NCI-H1436 (cell line): ENCODE data around the gene POU2F2.

ENCODE experiments used
- DNase-seq: peaks from one replicate; lab custom pipeline; 2025; lab: John Stamatoyannopoulos, UW

The POU2F2 gene

GRCh38 chr19:42099336-42099925, 32.8 kb downstream of the POU2F2 start:
- no peak for DNase-seq

GRCh38 chr19:42098781-42099180, 33.5 kb downstream of the POU2F2 start:
- no peak for DNase-seq

GRCh38 chr19:42097461-42097860, 34.8 kb downstream of the POU2F2 start:
- no peak for DNase-seq

GRCh38 chr19:42096255-42096837, 35.9 kb downstream of the POU2F2 start:
- DNase-seq, result no peak

GRCh38 chr19:42095814-42096230, 36.4 kb downstream of the POU2F2 start:
- DNase-seq, result no peak

- no peak for DNase-seq
Observed at GRCh38 chr19:42095142-42095813, 37.0 kb downstream of the POU2F2 start.

GRCh38 chr19:42093926-42094325, 38.3 kb downstream of the POU2F2 start:
- no peak for DNase-seq

GRCh38 chr19:42093505-42093904, 38.7 kb downstream of the POU2F2 start:
- DNase-seq, result no peak

- DNase-seq, result peak; percentile 80
Observed at GRCh38 chr19:42092350-42092749, 39.9 kb downstream of the POU2F2 start.

- peak; percentile 22 for DNase-seq
Observed at GRCh38 chr19:42091742-42092141, 40.5 kb downstream of the POU2F2 start.

- no peak for DNase-seq
Observed at GRCh38 chr19:42091300-42091699, 40.9 kb downstream of the POU2F2 start.

- no peak for DNase-seq
Observed at GRCh38 chr19:42090672-42091071, 41.6 kb downstream of the POU2F2 start.

- no peak for DNase-seq
Observed at GRCh38 chr19:42089772-42090171, 42.5 kb downstream of the POU2F2 start.

GRCh38 chr19:42089191-42089750, 43.0 kb downstream of the POU2F2 start:
- DNase-seq, result no peak

GRCh38 chr19:42088471-42089190, 43.6 kb downstream of the POU2F2 start:
- DNase-seq, result no peak

- no peak for DNase-seq
Observed at GRCh38 chr19:42086770-42087550, 45.3 kb downstream of the POU2F2 start.

- no peak for DNase-seq
Observed at GRCh38 chr19:42086188-42086736, 46.0 kb downstream of the POU2F2 start.

GRCh38 chr19:42083537-42083936, 48.7 kb downstream of the POU2F2 start:
- no peak for DNase-seq

GRCh38 chr19:42081584-42082203, 50.6 kb downstream of the POU2F2 start:
- no peak for DNase-seq

- DNase-seq, result no peak
Observed at GRCh38 chr19:42080764-42081375, 51.4 kb downstream of the POU2F2 start.
